GM13976 (cell line): ENCODE results near the gene SDS.

ENCODE experiments used
- DNase-seq: peaks from one replicate; pipeline ENCODE4 v3.0.0; 2012; ENCODE audit warnings: low spot score
- in situ Hi-C: fragments of 300-500 bp; cut with MboI; formaldehyde crosslinking; loops from one replicate; pipeline ENCODE4 v1.12.0; 2022; ENCODE audit warnings: low sequenced_read_pairs, mixed read lengths, inconsistent platforms; ENCODE audit not compliant: unreplicated experiment
- TF ChIP-seq, protein P1 (sequence below): IDR thresholded peaks from 2 replicates; pipeline ENCODE4 v1.5.1; 2012; ENCODE audit warnings: borderline replicate concordance, mild to moderate bottlenecking; ENCODE audit not compliant: insufficient read depth; ENCODE audit errors: extremely low read depth, missing control alignments, control extremely low read depth

Gene SDS

GRCh38 chr12:113422030-113422885, 18.6 kb upstream of the SDS start, which contains the start of gene SDSL:
Gene SDSL, plus strand, starts transcription at chr12:113422380. Its CDS starts 5,603 bp downstream, at chr12:113427983.
- DNase-seq: peak; percentile 67
- TF ChIP-seq, protein P1, sequence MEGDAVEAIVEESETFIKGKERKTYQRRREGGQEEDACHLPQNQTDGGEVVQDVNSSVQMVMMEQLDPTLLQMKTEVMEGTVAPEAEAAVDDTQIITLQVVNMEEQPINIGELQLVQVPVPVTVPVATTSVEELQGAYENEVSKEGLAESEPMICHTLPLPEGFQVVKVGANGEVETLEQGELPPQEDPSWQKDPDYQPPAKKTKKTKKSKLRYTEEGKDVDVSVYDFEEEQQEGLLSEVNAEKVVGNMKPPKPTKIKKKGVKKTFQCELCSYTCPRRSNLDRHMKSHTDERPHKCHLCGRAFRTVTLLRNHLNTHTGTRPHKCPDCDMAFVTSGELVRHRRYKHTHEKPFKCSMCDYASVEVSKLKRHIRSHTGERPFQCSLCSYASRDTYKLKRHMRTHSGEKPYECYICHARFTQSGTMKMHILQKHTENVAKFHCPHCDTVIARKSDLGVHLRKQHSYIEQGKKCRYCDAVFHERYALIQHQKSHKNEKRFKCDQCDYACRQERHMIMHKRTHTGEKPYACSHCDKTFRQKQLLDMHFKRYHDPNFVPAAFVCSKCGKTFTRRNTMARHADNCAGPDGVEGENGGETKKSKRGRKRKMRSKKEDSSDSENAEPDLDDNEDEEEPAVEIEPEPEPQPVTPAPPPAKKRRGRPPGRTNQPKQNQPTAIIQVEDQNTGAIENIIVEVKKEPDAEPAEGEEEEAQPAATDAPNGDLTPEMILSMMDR: no peak
- in situ Hi-C loops: loop anchor here (10.0 kb wide), 1 partner anchor 227 kb away; no protein-coding TSS in a partner anchor

- in situ Hi-C loops: loop anchor here (10.0 kb wide), 1 partner anchor 226 kb away; no protein-coding TSS in a partner anchor
- TF ChIP-seq, protein P1: no peak
- DNase-seq: no peak
These were observed 17.4 kb upstream of the SDS start for GRCh38 chr12:113420996-113421595.

GRCh38 chr12:113418213-113418879, 14.7 kb upstream of the SDS start:
- in situ Hi-C loops: no loop called here
- TF ChIP-seq, protein P1: no peak

GRCh38 chr12:113416091-113416754, 12.5 kb upstream of the SDS start:
- TF ChIP-seq, protein P1: no peak
- no peak for DNase-seq
- in situ Hi-C loops: no loop called here

More at GRCh38 chr12:113418213-113418879, 14.7 kb upstream of the SDS start:
- DNase-seq: no peak

DNA sequence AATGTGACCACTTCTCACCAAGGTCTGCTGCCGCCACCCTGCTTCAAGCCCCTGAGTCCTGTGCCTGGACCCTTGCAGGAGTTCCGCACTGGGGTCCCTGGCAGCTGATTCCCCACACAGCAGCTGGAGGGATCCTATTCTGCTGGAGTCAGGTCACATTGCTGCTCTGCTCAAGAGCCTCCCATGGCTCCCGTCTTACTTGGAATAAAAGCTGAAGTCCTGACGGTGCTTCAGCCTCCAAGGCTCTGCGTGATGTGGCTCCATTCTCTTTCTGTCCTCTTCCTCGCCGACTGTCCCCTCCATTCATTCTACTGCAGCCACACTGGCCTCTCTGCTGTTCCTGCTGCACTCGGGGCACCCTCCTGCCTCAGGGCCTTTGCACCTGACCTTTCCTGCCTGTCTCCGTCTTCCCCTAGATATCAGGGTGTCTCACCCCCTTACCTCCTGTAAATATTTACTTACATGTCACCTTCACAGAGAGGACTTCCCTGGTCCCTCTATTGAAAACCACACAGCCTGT, 10.9 kb upstream of the SDS start:
- TF ChIP-seq, protein P1: no peak
- DNase-seq: no peak
- in situ Hi-C loops: no loop called here
